Left lobe of liver (tissue), 2 donors: ENCODE data around the gene GBF1. TPM values are rescaled to one million over a fixed set of nuclear protein-coding genes. Genes with fewer than 3 reads are reported as not detected.

ENCODE experiments used
- ATAC-seq: fragments of 200-7000 bp; cut with Tn5 transposase; one replicate; pipeline ENCODE4 v1.9.1; 2020; ENCODE audit warnings: mild to moderate bottlenecking, moderate library complexity
- DNase-seq: peaks from one replicate; pipeline ENCODE4 v3.0.0-alpha.2; 2020; ENCODE audit warnings: low spot score
- total RNA-seq: library from RNA; stranded (reverse); gene quantifications from one replicate; pipeline ENCODE4 v1.2.1, GENCODE V29; 2021
- donor health status: DM: no; HTN: no; CAD: no; lungs with moderate emphysema.
- donor health status: DM: no; HTN: yes; CAD: no.

Gene GBF1
- total RNA-seq, 1 donor from 2014 or later, result 22.8 TPM

DNA sequence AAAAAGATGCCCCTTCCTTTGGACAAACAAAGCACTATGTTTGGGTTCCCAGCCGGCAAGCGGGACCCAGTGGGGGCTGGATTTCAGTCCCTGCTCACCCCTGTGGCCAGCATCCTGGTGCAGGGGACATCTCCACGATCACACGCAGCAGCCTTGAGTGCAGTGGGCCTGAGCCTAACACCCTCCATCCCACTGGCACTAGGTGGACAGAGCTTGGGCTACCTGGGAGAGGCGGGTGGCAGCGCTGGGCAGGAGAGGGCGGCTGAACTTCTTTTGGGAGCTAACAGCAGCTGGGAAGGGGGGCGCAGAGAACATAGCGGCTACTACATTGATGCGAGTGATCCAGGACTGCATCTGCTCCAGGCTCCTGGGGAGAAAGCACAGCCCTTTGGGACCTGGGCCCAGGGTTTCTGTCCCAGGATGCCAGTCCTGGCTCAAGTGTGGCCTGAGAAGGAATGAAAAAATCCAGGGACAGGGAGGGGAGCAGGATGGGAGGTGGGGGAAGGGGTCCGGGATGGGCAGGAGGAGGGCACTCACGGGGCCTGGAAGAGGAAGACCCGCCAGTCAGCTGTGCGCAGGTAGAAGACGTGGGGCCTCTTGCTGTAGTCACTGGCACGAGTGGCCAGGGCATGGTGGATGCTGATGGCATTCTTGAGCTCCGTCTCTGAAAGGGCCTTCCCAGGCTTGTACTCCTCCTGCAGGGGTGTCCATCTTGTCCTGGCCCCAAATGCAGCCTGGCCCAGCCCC lies 159.2 kb downstream of the GBF1 start:
- no peak for ATAC-seq
- DNase-seq, result no peak

DNA sequence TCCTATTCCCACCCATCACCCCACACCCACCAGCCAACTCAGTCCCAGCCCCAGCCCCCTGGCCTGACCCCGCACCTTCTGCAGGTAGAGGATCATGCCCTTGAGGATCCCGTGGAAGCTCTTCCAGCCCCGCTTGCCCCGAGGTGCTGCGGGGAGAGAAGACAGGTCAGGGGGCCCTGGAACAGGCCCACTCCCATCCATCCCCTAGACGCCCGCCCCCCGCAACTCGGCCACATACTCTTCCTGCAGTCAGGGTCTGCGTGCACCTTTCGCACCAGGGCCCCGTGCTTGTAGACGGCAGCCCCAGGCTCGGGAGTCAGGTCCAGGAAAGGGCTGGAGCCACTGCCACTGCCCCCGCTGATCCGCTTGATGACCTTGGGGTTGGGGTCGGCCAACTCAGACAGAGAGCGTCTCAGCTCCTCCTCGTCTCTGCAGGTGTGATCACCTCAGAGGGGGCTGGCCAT lies 159.8 kb downstream of the GBF1 start:
- DNase-seq, result no peak
- no peak for ATAC-seq

DNA sequence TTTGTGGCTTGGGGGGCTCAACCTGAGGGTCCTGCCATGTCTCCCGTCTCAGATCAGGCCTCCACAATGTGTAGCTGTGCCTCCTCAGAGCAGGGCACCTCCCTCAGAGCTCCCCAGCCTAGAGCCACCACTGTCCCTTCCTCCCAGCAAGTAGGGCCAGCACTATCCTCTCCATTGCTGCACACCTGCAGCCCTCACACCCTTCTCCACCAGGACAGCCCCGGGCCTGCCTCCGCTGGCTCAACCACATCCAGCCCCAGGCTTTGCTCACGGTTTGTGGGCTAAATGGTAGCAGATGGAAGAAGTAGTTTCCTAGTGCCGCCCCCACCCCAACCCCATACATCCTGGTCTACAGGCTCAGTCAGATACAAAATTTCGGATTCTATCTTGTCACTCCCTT lies 160.3 kb downstream of the GBF1 start:
- ATAC-seq (no peak), DNase-seq (no peak)

DNA sequence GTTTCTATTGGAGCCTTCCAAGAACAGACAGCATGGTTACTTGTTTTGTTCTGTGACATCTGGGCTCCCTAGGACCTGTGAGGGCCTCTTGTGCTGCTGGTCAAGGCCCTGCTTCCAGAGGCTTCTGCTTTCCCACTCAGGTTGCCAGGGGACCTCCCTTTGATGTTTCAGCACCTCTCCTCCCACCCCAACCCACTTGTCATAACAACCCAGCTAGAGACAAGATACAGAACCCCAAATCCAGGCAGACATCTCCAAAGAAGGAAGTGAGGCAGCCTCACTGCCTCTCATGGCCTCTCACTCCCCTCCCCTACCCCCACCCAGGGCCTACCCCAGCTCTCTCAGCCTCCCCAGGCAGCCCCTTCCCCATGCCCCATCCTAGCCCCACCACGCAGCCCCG lies 161.5 kb downstream of the GBF1 start:
- DNase-seq (no peak), ATAC-seq (no peak)

DNA sequence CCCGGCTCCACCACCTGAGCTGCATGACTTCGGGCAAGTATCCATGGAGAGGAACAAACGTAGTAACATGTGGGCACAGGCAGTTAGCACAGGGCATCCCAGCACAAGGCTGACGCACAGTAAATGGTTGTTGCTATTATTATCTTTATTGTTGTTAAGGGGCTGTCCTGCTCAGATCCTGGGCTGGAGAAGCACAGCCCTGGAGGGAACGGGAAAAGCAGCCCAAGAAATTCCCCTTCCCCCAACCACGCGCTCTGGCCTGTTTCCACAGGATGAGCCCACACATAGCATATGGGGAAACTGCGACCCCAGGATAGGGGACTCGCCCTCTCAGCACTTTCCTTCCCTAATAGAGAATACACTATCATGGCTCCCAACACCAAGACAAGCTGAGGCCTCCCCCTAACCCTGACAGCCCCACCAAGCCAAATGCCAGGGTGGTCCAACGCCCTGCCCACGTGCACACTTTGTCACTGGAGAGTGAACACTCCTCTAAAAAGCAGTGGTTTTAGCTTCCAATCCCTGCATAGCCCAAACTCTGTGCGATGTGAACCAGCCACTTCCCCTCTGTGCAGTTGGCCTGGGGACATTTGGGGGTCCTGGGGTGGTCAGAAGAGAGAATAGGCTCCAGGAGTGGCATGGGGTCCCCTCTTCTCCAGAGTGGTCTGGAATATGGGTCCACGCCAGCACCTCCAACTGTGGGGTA lies 162.2 kb downstream of the GBF1 start:
- DNase-seq (no peak), ATAC-seq (no peak)

DNA sequence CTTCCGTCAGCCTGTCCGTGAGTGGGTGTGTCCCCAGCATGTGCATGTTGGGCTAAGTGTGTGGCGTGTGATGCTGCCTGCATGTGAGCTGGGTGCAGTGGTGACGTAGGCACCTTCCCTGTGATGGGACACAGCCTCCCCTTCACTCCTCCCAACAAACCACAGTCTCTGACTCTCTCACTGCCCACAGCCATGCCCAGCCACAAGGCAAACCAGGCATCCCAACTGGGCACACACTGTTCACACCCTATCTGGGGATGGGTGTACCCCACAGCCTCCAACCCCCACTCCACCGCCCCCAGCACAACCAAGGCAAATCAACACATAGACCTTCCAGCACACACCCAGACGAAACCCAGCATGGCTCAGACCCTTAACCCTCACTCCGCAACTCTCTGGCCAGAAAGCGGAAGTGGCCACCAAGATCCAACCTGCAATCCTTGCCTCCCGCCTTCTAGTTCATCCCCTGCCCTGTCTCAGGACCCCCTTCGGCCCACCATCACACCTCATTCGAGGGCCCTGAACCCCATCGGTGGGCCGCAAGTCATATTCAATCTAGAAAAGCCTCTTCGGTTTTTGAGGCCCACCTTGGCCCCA lies 162.9 kb downstream of the GBF1 start:
- DNase-seq, result no peak

DNA sequence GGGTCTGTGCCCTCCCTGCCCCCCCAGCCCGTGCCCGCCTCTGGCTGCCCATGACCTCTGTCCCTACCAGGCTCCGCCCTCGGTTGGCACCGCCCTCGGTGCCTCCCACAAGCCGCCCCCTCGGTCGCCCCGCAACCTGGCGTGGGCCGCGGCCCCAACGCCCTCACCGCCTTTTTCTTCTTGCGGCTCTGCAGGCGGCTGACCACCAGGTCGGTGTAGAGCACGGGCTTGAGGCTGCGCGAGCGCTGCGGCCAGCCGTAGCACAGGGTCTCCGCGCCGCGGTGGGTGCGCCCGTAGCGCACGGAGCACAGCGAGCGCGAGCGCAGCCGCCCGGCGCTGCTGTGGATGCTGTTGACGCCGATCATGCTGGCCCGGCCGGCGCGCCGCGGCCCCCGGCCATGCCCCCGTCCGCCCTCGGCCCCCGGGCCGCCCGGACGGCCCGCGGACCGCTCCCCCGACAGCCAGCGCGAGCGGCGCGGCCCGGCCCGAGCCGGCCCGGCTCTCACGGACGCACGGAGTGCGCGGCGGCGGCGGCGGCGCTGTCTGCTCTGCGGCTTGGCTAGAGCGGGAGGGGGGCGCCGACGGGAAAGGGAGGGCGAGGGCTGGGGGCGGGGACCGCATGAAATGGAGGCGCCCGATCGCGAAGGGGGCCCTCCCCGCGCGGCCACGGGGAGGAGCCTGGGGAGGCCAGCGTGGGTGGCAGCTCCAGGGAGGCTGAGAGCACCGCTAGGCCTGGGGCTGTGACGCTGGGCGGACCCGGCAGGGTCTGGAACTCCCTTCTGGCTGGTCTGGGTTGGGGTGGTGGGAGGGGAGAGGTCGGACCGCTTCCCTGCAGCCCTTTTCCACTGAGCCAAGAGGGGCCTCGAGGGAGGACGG lies 163.6 kb downstream of the GBF1 start:
- DNase-seq (no peak), ATAC-seq (peak; percentile 48)

More for the DNA sequence above, 162.9 kb downstream of the GBF1 start:
- no peak for ATAC-seq

DNA sequence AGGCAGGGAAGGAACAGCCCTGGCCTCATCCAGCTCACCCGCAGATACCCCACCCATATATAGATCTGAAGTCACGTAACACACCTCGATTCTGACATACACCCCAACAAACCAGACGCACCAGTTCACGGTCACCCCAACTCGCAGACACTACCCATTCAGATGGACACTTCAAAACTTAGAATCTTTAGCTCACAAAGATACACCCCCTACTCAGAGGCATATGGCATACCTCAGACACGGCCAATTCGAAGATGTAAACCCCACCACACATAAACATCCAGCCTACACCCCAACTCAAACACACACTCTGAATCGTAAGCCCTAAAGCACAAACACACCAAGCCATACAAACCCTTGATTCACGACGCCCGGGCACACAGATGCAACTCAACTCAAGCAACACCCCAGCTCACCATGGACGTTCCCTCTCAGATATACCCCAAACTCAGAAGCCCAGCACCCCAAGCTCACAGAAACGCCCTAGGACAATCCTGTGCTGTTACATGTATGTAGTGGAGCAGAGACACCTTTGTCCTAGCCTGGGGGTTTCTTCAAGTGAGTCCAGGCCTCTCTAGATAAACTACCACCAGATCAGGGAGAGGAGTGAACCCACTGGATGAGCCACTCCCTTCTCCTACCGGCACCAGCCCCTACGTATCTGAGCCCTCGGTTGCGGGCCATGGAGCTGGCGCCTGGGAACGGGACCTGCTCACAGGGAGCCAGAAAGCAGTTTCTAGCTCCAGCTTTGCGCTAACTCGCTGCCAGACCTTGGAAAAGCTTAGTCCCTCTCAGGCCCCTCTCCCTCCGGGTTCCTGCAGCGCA lies 164.5 kb downstream of the GBF1 start:
- DNase-seq (no peak), ATAC-seq (no peak)

DNA sequence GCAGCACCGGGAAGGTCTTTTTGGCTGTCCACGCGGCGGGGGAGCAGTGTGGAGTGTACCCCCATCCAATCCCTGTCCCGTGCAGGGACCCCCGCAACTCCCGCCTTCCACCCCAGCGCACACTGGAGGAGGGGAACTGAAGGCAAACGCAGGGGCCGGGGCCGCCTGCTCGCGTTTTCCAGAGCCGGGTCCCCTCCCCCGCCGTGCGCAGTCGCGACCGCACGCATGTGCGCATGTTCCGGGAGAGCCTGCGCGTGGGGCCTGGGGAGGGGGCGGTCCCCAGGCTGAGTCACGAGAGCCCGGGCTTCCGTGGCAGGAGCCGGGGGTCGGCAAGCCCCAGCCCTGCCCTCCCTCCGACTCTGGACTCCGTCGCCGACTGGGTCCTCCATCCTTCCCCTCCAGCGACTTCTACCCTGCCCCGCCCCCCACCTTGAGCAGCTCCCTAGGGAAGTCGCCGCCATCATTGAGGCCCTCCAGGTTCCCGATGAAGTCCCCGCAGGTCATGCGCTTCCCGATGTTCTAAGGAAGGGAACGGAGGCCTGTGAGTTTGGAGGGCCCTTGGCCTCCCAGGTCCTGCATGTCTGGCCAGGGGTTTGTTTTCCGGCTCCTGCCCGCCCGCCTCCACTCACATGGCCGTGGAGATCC lies 165.2 kb downstream of the GBF1 start:
- no peak for ATAC-seq
- DNase-seq, result no peak

DNA sequence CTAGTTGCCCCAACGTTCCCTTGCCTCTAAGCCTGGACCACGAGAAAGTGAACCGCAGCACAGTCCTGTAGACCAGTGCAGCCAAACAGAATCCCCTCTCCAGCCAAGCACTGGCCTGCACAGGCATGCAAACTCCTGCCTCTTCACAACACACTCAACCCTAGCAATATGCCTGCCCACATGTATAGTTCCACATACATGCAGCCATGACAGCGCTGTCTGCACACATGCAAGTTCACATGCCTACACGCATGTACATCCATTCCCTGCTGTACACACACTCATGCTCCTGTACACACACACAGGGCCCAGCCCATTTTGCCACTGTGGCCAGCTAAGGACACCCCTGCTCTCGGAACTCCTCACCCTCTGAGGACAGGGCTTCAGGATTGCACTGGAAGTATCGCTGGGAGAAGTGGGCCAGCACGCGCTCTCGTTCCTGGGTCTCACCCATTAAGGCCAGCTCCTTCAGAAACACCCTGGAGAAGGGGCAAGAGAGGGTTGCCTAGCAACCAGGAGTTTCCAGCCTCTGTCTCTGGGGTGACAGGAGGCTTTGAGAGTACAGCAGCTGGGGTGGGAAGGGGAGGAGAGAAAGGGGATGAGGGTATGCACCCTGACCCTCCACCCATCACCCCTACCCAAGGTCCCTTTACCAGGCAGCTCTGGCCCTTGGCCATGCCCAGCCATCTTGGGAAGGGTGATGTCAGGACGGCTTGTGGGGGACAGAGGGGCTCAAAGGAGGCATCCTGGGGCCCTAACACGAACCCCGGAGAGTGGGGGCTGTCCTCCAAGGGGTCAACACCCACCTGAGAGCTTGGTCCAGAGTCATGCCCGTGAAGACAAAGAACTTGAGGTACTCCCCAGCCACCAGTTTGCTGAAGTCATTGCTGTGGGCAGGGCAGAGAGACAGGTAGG lies 166.3 kb downstream of the GBF1 start:
- no peak for ATAC-seq
- no peak for DNase-seq

DNA sequence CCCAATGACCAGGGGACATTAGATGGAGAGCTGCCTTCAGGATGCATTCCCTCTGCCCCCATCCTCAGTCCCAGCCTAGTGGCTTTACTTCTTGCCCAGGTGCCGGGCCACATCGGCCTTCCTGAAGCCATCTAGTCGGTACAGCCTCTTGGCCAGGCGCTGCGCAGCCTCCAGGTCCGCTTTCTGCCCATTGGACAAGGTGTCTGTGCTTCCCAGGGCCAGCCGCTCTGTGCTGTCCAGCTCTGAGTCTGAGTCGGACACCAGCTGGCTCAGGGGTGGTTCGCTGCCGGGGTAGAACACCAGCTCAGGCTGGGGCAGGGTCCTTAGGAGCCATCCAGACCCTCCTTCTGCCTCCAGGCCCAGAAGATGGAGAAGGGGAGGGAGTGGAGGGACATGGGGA lies 167.0 kb downstream of the GBF1 start:
- ATAC-seq (no peak), DNase-seq (no peak)

DNA sequence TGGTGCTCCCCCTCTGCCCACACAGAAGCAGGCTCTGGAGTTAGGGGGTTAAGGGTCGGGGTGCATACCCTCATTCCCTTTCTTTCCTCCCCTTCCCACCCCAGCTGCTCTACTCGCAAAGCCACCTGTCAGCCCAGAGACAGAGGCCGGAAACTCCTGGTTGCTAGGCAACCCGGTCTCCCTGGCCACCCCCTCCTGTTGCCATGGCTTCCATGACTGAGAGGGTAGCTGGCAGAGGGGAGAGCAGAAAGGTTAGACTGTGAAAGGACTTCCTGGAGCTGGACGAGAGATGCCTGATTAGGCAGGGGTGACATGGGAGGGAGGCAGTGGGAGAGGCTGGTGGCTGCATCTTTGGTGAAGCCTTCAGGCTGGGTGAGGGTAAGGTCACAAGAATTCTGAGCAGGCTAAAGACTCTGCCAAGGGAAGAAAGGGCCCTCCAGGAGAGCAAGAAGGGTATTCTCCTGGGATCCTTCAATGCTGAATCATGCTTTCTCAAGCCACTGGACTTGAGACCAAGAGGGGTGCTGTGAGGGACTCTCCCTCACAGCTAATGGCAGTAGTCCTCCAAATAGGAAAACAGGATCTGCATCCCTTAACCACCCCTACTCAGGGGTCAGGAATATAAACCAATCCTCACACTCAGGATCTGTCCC lies 167.8 kb downstream of the GBF1 start:
- ATAC-seq, result no peak
- no peak for DNase-seq

DNA sequence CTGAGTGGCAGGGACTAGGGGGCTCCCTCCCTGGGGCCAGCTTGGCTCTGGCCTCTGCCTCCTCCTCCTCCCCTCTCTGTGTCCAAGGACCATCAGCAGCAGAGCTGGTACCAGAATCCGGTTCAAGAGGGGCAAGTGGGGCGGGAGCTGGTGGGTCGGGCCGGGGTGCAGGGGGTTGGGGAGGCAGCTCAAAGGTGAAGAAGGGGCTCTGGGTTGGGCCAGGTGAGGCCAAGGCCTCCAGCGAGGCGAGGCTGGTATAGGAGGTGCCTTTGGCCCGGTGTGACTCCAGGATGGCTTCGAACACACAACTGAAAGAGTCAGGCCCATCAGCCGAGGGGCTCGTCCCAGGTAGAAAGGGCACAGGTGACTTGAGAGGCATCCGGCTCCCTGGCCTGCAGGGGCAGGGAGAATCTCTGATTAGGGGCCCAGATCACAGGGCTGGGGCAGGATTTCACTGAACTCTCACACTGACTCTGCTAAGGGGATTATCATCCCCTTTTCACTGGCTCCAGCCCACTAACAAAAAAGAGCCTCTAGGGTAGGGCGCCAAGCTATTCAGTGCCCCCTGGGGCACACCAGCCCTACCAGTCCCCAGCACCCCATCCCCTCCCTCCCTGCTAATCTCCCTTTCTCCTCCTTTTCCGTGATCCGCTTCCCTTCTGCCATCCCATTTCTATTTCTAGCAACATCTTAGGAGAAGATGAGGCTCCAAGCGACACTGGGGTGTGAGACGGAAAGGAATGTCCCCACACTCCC lies 168.7 kb downstream of the GBF1 start:
- no peak for ATAC-seq
- no peak for DNase-seq

DNA sequence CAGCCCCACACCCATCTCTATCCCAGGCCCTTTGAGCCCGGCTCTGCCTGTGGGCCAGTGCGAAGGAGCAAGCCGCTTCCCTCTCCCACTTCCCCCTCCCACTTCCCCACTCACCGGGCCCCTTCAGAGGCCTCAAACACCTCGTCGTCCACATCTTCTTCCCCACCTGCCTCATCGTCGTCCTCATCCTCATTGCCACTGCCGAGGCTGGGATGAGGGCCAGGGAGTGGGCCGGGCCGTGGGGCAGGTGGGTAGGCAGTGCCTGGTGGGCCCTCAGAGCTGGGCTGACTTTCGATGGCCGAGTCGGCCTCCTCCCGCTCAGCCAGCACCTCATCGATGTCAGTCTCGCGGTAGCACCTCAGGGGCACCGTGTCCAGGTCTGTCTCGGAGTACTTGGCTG lies 169.4 kb downstream of the GBF1 start:
- no peak for ATAC-seq
- DNase-seq, result no peak

DNA sequence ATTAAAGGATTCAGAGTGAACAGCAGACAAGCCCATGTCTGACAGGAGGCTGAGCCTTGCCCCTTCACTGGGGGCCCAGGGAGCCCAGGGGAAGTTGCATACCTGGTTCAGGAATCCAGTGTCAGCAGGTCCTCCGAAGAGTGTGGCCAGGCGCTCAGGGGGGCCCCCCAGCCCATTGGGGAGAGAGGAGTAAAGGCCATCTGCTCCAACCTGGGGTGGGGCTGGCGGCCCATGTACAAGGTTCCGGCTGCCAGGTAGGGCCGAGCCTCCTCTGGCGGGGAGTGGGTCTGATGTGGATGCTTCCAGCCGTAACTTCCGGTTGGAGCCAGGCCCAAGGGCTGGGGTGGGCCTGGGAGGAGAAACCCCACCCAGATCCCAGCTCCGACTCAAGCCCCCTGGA lies 171.0 kb downstream of the GBF1 start:
- DNase-seq (no peak), ATAC-seq (no peak)

DNA sequence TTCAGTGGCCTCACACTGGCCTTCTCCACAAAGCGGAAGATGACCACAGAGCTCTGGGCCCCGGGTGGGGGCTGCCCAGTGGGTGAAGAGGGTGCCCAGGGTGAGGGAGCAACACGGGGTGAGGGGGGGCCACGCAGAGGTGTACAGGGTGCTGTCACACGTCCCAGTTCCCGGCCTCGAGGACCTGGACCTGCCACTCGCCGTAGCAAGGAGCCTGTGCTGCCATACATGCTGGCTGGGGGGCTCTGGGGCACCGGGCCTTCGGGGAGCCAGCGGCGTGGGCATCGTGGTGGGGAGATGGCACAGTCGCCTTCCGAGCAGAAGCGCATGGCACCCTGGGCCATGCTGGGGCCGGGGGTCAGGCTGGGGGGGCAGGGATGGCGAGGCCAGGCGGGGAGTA lies 171.4 kb downstream of the GBF1 start:
- DNase-seq, result no peak
- ATAC-seq, result no peak

DNA sequence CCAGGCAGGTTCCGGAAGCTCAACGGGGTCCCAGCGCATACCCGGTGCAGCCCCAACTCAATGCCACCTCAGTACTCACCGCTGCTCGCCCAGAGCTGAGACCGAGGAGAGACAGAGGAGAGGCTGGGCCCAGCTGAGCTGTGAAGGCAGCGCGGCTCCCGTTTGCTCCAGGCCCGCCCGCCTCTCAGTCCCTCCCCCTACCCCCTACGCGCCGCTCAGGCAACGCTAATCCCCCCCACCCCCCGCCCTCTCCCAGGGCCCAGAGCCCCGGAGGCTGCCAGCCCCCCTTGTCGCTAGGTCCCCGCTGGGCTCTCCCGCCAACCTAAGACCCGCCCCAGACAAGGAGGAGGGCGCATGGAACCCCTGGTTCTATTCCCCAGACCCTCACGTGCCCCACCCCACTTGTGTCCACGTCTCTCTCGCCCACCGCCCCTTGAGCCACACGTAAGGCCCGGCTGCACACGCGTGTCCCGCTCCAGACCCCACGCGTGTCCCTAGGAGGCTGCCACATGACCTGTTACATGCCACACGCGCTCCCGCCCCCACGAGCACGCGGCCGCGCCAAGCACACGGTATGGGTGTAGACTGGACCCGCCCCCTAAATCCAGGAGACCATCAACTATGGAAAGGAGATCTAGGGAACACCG lies 173.4 kb downstream of the GBF1 start, which contains the start of gene PSD:
Gene PSD (minus strand): TSS at position 164 of the 647 bp plus-strand sequence. CDS start 1,747 bp downstream, outside the sequence.
- ATAC-seq (no peak), DNase-seq (no peak)
